Esophagus muscularis mucosa (tissue), 4 donors: ENCODE results near the gene TPPP. TPM values are rescaled to one million over a fixed set of nuclear protein-coding genes. Genes with fewer than 3 reads are reported as not detected.

Experiments used
- DNase-seq: peaks from one replicate; pipeline ENCODE4 v3.0.0-alpha.2; 2017; ENCODE audit errors: extremely low spot score
- H3K27ac ChIP-seq, 4 donors: fragments of 200-600 bp; sonication (generic); replicated peaks in 1 of 4; 1 replicate in 3 of 4; 2 replicates in 1 of 4; pipeline ENCODE4 v1.5.1; 2016 to 2019; ENCODE audit warnings: mild to moderate bottlenecking in 1 of 4
- H3K27me3 ChIP-seq, 4 donors: fragments of 200-600 bp; sonication (generic); one replicate each; pipeline versions ENCODE4 v1.5.1 to v1.6.0; 2016 to 2019
- H3K36me3 ChIP-seq, 4 donors: fragments of 200-600 bp; sonication (generic); one replicate each; pipeline ENCODE4 v1.5.1; 2016 to 2019
- H3K4me1 ChIP-seq, 4 donors: fragments of 200-600 bp; sonication (generic); one replicate each; pipeline ENCODE4 v1.5.1; 2016 to 2019
- H3K4me3 ChIP-seq, 4 donors: fragments of 200-600 bp; sonication (generic); 1 replicate in 2 of 4; 2 replicates in 2 of 4; pipeline ENCODE4 v1.5.1; 2016 to 2019; ENCODE audit warnings: mild to moderate bottlenecking in 4 of 4, moderate library complexity in 1 of 4
- H3K9me3 ChIP-seq, 4 donors: fragments of 200-600 bp; sonication (generic); 1 replicate in 3 of 4; 2 replicates in 1 of 4; pipeline ENCODE4 v1.5.1; 2016 to 2019
- EP300 ChIP-seq: sonication (generic); formaldehyde crosslinking; IDR thresholded peaks from one replicate; pipeline ENCODE4 v1.6.1; 2017; ENCODE audit warnings: antibody characterized with exemption
- POLR2A ChIP-seq: fragments of 450-650 bp; IDR thresholded peaks from one replicate; pipeline ENCODE4 v1.6.1; 2017; ENCODE audit warnings: antibody characterized with exemption, moderate library complexity, mild to moderate bottlenecking, low read depth
- POLR2AphosphoS5 ChIP-seq, 2 donors: sonication (generic); formaldehyde crosslinking; IDR thresholded peaks; one replicate each; pipeline ENCODE4 v1.6.1; 2017; ENCODE audit warnings: antibody characterized with exemption in 2 of 2
- WGBS: methylation state at CpG from one replicate; pipeline ENCODE4 v1.1.5; 2018; 5-methylcytosine and 5-hydroxymethylcytosine counted together
- intact Hi-C: fragments of 100-400 bp; cut with DNase I; formaldehyde crosslinking; loops from one replicate; pipeline ENCODE4 v1.15.1; 2023
- total RNA-seq, 4 donors: library from RNA; depleted of rRNA; stranded (reverse); fragments of >200 nt; gene quantifications; one replicate each; pipeline versions ENCODE4 v1.1.0 to v1.2.1, GENCODE V29; 2016
- TF ChIP-seq, protein P1 (sequence below), 3 experiments: fragments of 200-600 bp in 2 of 3; fragments of 450-650 bp in 1 of 3; sonication (generic) in 2 of 3; IDR thresholded peaks; one replicate each; pipeline ENCODE4 v1.5.1; 2017 to 2019; ENCODE audit warnings: antibody characterized with exemption in 3 of 3, mild to moderate bottlenecking in 2 of 3, moderate library complexity in 1 of 3

Gene TPPP
- total RNA-seq, 4 donors from 2014 or later = 19.5 to 45.7 (median 34.5) TPM

DNA sequence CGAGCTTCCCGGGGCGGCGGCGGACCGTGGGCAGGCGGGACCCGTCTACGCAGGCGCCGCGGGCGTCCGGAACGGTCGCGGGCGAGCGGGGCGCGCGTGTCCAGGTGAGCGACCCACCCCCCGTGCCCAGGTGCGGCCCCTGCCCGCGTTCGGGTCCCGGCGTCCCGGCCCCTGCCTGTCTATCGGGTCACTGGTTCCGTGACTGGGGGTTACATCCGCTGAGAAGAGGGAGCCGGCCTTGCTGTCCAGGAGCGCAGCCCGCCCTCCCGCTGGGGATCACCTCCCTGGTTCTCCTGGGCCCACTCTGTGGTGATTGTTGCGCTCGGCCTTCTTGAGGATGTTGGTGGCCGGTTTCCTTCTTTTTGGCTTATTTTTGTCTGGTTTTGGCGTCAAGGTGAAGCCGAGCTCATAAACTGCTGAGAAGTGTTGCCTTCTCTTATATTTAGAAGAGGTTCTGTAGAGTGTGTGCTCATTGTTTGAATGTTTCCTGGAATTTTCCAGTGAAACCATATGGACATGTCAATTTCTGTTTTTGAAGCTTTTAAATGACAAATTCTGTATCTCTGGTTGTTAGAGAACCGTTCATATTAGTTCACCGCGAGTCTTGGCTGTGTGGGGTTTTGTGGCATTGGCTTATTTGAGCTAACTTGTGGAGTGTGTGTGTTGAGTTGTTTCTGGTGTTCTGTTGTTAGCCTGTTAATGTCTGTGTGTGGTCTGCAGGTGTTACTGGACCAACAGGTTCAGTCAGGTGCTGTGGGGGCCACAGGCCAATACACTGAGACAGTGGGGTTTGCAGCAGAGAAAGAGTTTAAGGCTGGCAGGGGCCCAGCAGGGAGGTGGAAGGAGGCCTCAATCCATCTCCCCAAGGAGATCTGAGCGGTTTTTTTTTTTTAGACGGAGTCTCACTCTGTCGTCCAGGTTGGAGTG, 80.4 kb downstream of the TPPP start:
- WGBS = 26% methylated on average over 22 of the region's 49 CpGs
- TF ChIP-seq POLR2AphosphoS5 (IDR thresholded peaks at IDR 0.05) (no peak), EP300 (no peak), POLR2A (no peak)
- TF ChIP-seq, protein P1, sequence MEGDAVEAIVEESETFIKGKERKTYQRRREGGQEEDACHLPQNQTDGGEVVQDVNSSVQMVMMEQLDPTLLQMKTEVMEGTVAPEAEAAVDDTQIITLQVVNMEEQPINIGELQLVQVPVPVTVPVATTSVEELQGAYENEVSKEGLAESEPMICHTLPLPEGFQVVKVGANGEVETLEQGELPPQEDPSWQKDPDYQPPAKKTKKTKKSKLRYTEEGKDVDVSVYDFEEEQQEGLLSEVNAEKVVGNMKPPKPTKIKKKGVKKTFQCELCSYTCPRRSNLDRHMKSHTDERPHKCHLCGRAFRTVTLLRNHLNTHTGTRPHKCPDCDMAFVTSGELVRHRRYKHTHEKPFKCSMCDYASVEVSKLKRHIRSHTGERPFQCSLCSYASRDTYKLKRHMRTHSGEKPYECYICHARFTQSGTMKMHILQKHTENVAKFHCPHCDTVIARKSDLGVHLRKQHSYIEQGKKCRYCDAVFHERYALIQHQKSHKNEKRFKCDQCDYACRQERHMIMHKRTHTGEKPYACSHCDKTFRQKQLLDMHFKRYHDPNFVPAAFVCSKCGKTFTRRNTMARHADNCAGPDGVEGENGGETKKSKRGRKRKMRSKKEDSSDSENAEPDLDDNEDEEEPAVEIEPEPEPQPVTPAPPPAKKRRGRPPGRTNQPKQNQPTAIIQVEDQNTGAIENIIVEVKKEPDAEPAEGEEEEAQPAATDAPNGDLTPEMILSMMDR (IDR thresholded peaks at IDR 0.05) = no peak
- intact Hi-C loops = loop anchor here (5.0 kb wide), 1 partner anchor 140 kb away; no protein-coding TSS in a partner anchor
- Histone ChIP-seq H3K4me1 (peaks cover 10 to 25% (median 18%) of the 10 kb centered on the region in 4 donors), H3K9me3 (no peaks in the 10 kb centered on the region), H3K36me3 (no peaks in the 10 kb centered on the region), H3K27me3 (peaks cover 0 to 13% (median 0%) of the 10 kb centered on the region in 4 donors), H3K27ac (peak overlapping the region; percentile 35 to 55 (median 48)), H3K4me3 (peak overlapping the region; percentile 69 to 98 (median 86))
- DNase-seq = no peak

GRCh38 chr5:611731-612486, 81.2 kb downstream of the TPPP start, which contains the start of gene CEP72:
Gene CEP72 (plus strand): TSS chr5:612340. CDS start chr5:612362, 22 bp downstream.
- intact Hi-C loops = loop anchor here (5.0 kb wide), 1 partner anchor 140 kb away; no protein-coding TSS in a partner anchor
- TF ChIP-seq, protein P1 (IDR thresholded peaks at IDR 0.05) = no peak
- peak in 1 of 2 donors; percentile 55 for TF ChIP-seq POLR2AphosphoS5 (IDR thresholded peaks at IDR 0.05)
- Histone ChIP-seq H3K9me3 (no peaks in the 10 kb centered on the region), H3K4me3 (peak within 1 kb of the TSS; percentile 69 to 98 (median 86)), H3K36me3 (no peaks in the 10 kb centered on the region), H3K4me1 (peaks cover 10 to 25% (median 18%) of the 10 kb centered on the region in 4 donors), H3K27ac (peak within 1 kb of the TSS; percentile 35 to 55 (median 48)), H3K27me3 (peaks cover 0 to 21% (median 0%) of the 10 kb centered on the region in 4 donors)
- WGBS = 0% methylated on average over 11 of the region's 72 CpGs
- peak; percentile 95 for DNase-seq

- Histone ChIP-seq H3K36me3 (no peaks in the 10 kb centered on the region), H3K4me3 (peak overlapping the region; percentile 69 to 98 (median 86)), H3K9me3 (no peaks in the 10 kb centered on the region), H3K4me1 (peaks cover 10 to 25% (median 18%) of the 10 kb centered on the region in 4 donors), H3K27me3 (peaks cover 0 to 30% (median 0%) of the 10 kb centered on the region in 4 donors), H3K27ac (peak overlapping the region in 1 of 4 donors; percentile 35)
- WGBS = 39% methylated on average over 11 of the region's 11 CpGs
- intact Hi-C loops = loop anchor here (5.0 kb wide), 1 partner anchor 139 kb away; no protein-coding TSS in a partner anchor
- TF ChIP-seq, protein P1 (IDR thresholded peaks at IDR 0.05) = no peak
- TF ChIP-seq POLR2AphosphoS5 (IDR thresholded peaks at IDR 0.05) (no peak), POLR2A (no peak), EP300 (no peak)
- DNase-seq = no peak
These were observed 82.1 kb downstream of the TPPP start for GRCh38 chr5:610744-611730.
